HEK293 (cell line): ENCODE measurements around the gene MTMR3.
A peak's percentile ranks its signal among the peaks of the same experiment; 100 is the strongest.

Source experiments
- CTCF ChIA-PET: fragments of 350-600 bp; formaldehyde crosslinking; extraction: SDS; loops from one replicate; lab custom pipeline; 2021; ENCODE audit warnings: antibody characterized with exemption; lab: Yijun Ruan, JAX
- POLR2A ChIA-PET: fragments of 300-600 bp; formaldehyde crosslinking; extraction: SDS; loops from one replicate; lab custom pipeline; 2020; ENCODE audit warnings: antibody characterized with exemption, inconsistent platforms; lab: Yijun Ruan, JAX
- H3K27ac ChIP-seq: fragments of 200-500 bp; sonication (Bioruptor generic); 2 replicates; pipeline ENCODE4 v1.5.1; 2014; ENCODE audit warnings: low read depth, low read length, control low read depth, inconsistent platforms; ENCODE audit errors: extremely low read depth
- H3K36me3 ChIP-seq, 2 experiments: fragments of 200-500 bp in 1 of 2; sonication (Bioruptor generic) in 1 of 2; 1 replicate in 1 of 2; 2 replicates in 1 of 2; pipeline ENCODE4 v1.5.1; 2014 to 2017; ENCODE audit warnings: inconsistent platforms in 2 of 2, low read length in 2 of 2; ENCODE audit not compliant: control insufficient read depth in 2 of 2, insufficient read depth in 1 of 2
- H3K4me1 ChIP-seq: fragments of 200-500 bp; sonication (Bioruptor generic); 2 replicates; pipeline ENCODE4 v1.5.1; 2014; ENCODE audit warnings: mild to moderate bottlenecking, low read length, inconsistent platforms; ENCODE audit not compliant: control insufficient read depth, insufficient read depth
- H3K4me3 ChIP-seq: 2 replicates; pipeline ENCODE4 v1.5.1; 2011; ENCODE audit warnings: low read depth, mild to moderate bottlenecking, control low read depth, low read length, moderate library complexity
- H3K9me3 ChIP-seq: fragments of 200-500 bp; sonication (Bioruptor generic); 2 replicates; pipeline ENCODE4 v1.5.1; 2014; ENCODE audit warnings: low read depth, low read length, inconsistent platforms; ENCODE audit not compliant: control insufficient read depth, insufficient read depth
- HOXA7 ChIP-seq: sonication (generic); formaldehyde crosslinking; IDR thresholded peaks from 2 replicates; pipeline ENCODE4 v1.8.1; 2022; ENCODE audit warnings: missing genetic modification reagents, borderline replicate concordance
- KLF8 ChIP-seq: fragments of 450-650 bp; formaldehyde crosslinking; IDR thresholded peaks from 2 replicates; pipeline ENCODE4 v1.5.1; 2016; ENCODE audit warnings: missing biosample characterization, missing genetic modification characterization
- MYNN ChIP-seq: fragments of 450-650 bp; formaldehyde crosslinking; IDR thresholded peaks from 2 replicates; pipeline ENCODE4 v1.5.1; 2016; ENCODE audit warnings: missing biosample characterization, missing genetic modification characterization, borderline replicate concordance
- SCRT2 ChIP-seq: fragments of 450-650 bp; formaldehyde crosslinking; IDR thresholded peaks from 2 replicates; pipeline ENCODE4 v1.5.1; 2016; ENCODE audit warnings: missing biosample characterization, missing genetic modification characterization
- ZBTB8A ChIP-seq: fragments of 450-650 bp; formaldehyde crosslinking; IDR thresholded peaks from 2 replicates; pipeline ENCODE4 v1.5.1; 2016; ENCODE audit warnings: missing biosample characterization, missing genetic modification characterization
- ZEB2 ChIP-seq: fragments of 450-650 bp; formaldehyde crosslinking; IDR thresholded peaks from 2 replicates; pipeline ENCODE4 v1.5.1; 2016; ENCODE audit warnings: missing biosample characterization, missing genetic modification characterization
- ZFP69B ChIP-seq: fragments of 450-650 bp; formaldehyde crosslinking; IDR thresholded peaks from 2 replicates; pipeline ENCODE4 v1.5.1; 2016; ENCODE audit warnings: missing biosample characterization, missing genetic modification characterization
- ZNF10 ChIP-seq: fragments of 450-650 bp; formaldehyde crosslinking; IDR thresholded peaks from 2 replicates; pipeline ENCODE4 v1.5.1; 2017; ENCODE audit warnings: missing biosample characterization, missing genetic modification characterization
- ZNF211 ChIP-seq: fragments of 450-650 bp; formaldehyde crosslinking; IDR thresholded peaks from 2 replicates; pipeline ENCODE4 v1.5.1; 2016; ENCODE audit warnings: low read depth, missing biosample characterization, missing genetic modification characterization
- ZNF23 ChIP-seq: fragments of 450-650 bp; formaldehyde crosslinking; IDR thresholded peaks from 2 replicates; pipeline ENCODE4 v1.5.1; 2016; ENCODE audit warnings: missing biosample characterization, missing genetic modification characterization, borderline replicate concordance
- ZNF48 ChIP-seq: fragments of 450-650 bp; formaldehyde crosslinking; IDR thresholded peaks from 2 replicates; pipeline ENCODE4 v1.5.1; 2016; ENCODE audit warnings: missing biosample characterization, missing genetic modification characterization
- ZNF544 ChIP-seq: fragments of 450-650 bp; formaldehyde crosslinking; IDR thresholded peaks from 2 replicates; pipeline ENCODE4 v1.5.0; 2017; ENCODE audit warnings: missing biosample characterization, missing genetic modification characterization
- ZNF677 ChIP-seq: fragments of 450-650 bp; IDR thresholded peaks from 2 replicates; pipeline ENCODE4 v1.5.0; 2018; ENCODE audit warnings: missing biosample characterization, mild to moderate bottlenecking, missing genetic modification characterization, moderate library complexity
- ZNF701 ChIP-seq: fragments of 450-650 bp; formaldehyde crosslinking; IDR thresholded peaks from 2 replicates; pipeline ENCODE4 v1.5.1; 2016; ENCODE audit warnings: missing biosample characterization, missing genetic modification characterization
- ZNF76 ChIP-seq: fragments of 450-650 bp; formaldehyde crosslinking; IDR thresholded peaks from 2 replicates; pipeline ENCODE4; 2016; ENCODE audit warnings: low read depth, missing biosample characterization, missing genetic modification characterization, borderline replicate concordance
- ZNF768 ChIP-seq: fragments of 450-650 bp; formaldehyde crosslinking; IDR thresholded peaks from 2 replicates; pipeline ENCODE4 v1.5.1; 2018; ENCODE audit warnings: missing biosample characterization, mild to moderate bottlenecking, missing genetic modification characterization
- ZSCAN23 ChIP-seq: fragments of 450-650 bp; formaldehyde crosslinking; IDR thresholded peaks from 2 replicates; pipeline ENCODE4 v1.5.1; 2016; ENCODE audit warnings: missing biosample characterization, missing genetic modification characterization
- TF ChIP-seq, protein P1 (sequence below): fragments of 450-650 bp; formaldehyde crosslinking; IDR thresholded peaks from 2 replicates; pipeline ENCODE4 v1.5.1; 2016; ENCODE audit warnings: missing biosample characterization, missing genetic modification characterization
- TF ChIP-seq, protein P2 (sequence below): fragments of 450-650 bp; formaldehyde crosslinking; IDR thresholded peaks from 2 replicates; pipeline ENCODE4 v1.5.1; 2016; ENCODE audit warnings: missing biosample characterization, missing genetic modification characterization
- TF ChIP-seq, protein P3 (sequence below): fragments of 450-650 bp; formaldehyde crosslinking; IDR thresholded peaks from 2 replicates; pipeline ENCODE4 v1.5.1; 2016; ENCODE audit warnings: missing biosample characterization, missing genetic modification characterization
- TF ChIP-seq, protein P4 (sequence below): fragments of 450-650 bp; formaldehyde crosslinking; conservative IDR thresholded peaks from 2 replicates; pipeline ENCODE4 v1.5.1; 2016; ENCODE audit warnings: low read depth, missing biosample characterization, missing genetic modification characterization
- TF ChIP-seq, protein P5 (sequence below): fragments of 450-650 bp; formaldehyde crosslinking; IDR thresholded peaks from 2 replicates; pipeline ENCODE4 v1.5.1; 2017; ENCODE audit warnings: missing biosample characterization, missing genetic modification characterization

MTMR3 gene

DNA sequence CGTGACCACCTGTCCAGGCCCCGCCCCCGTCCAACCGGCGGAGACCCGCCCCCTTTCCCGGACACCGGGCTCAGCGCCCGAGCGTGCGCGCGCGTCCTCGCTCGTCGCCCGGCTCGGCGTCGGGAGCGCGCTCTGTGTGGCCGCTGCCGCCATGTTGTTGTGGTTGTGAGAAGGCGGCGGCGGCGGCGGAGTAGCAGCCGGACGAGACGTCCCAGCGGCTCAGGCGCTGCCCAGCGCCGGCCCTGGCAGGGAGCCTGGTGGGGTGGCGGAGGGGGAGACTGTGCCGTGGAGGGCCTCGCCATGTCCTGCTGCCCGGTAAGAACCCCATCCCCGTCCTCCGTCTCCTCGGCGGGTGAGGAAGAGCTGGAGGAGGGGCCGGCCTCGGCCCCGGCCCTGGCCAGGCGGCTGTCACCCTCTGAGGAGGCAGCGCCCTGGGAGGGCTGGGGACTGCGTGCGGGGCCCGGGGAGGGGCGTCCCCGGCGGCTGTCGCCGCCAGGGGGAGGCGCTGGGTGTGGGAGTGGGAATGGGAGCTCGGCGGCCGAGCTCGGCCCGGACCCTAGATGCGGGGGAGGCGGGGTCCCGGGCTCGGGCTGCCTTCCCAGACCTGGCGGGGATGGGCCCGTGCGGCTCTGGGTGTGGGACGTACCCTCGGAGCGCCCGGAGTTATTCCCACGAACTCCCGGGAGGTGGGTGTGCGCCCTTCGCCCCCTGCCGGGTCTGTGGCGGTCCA is at the start of gene MTMR3:
Gene MTMR3, plus strand, starts transcription at position 130 of the 730 bp plus-strand sequence. CDS start 87,886 bp downstream, outside the sequence.
- Histone ChIP-seq H3K27ac (peak within 1 kb of the TSS; percentile 97), H3K4me3 (peak within 1 kb of the TSS; percentile 99), H3K4me1 (peaks cover 19% of the 10 kb centered on the region), H3K9me3 (no peaks in the 10 kb centered on the region), H3K36me3 (no peaks in the 10 kb centered on the region)
- ChIA-PET CTCF (interaction anchor here (0.5 to 1.7 kb wide), 6 partner anchors 21 to 244 kb away, joined by 3 to 5 read pairs (median 4); partner anchors contain the start of gene ASCC2), POLR2A (interaction anchor here (0.7 to 1.7 kb wide), 15 partner anchors 11 to 118 kb away, joined by 3 to 9 read pairs (median 4); partner anchors contain the start of genes ASCC2, UQCR10 and ZMAT5)
- TF ChIP-seq ZSCAN23 (no peak), ZBTB8A (peak; percentile 93), KLF8 (tag by site-specific recombination) (peak; percentile 60; the same call in 1 of the 2 replicates), ZNF544 (tag by site-specific recombination) (no peak), HOXA7 (no peak), ZNF48 (tag by site-specific recombination) (no peak), ZNF10 (no peak), ZNF23 (no peak), ZNF701 (tag by site-specific recombination) (no peak), ZNF677 (tag by site-specific recombination) (0 out of 2 replicates have a peak, but pooled peaks have one; percentile 4), ZNF211 (tag by site-specific recombination) (no peak), ZEB2 (tag by site-specific recombination) (peak; percentile 41), ZNF768 (no peak), ZNF76 (tag by site-specific recombination) (peak; percentile 42; the same call in 1 of the 2 replicates), ZFP69B (0 out of 2 replicates have a peak, but pooled peaks have one; percentile 11), SCRT2 (tag by site-specific recombination) (no peak), MYNN (tag by site-specific recombination) (peak; percentile 29; the same call in 1 of the 2 replicates)
- TF ChIP-seq, protein P1, sequence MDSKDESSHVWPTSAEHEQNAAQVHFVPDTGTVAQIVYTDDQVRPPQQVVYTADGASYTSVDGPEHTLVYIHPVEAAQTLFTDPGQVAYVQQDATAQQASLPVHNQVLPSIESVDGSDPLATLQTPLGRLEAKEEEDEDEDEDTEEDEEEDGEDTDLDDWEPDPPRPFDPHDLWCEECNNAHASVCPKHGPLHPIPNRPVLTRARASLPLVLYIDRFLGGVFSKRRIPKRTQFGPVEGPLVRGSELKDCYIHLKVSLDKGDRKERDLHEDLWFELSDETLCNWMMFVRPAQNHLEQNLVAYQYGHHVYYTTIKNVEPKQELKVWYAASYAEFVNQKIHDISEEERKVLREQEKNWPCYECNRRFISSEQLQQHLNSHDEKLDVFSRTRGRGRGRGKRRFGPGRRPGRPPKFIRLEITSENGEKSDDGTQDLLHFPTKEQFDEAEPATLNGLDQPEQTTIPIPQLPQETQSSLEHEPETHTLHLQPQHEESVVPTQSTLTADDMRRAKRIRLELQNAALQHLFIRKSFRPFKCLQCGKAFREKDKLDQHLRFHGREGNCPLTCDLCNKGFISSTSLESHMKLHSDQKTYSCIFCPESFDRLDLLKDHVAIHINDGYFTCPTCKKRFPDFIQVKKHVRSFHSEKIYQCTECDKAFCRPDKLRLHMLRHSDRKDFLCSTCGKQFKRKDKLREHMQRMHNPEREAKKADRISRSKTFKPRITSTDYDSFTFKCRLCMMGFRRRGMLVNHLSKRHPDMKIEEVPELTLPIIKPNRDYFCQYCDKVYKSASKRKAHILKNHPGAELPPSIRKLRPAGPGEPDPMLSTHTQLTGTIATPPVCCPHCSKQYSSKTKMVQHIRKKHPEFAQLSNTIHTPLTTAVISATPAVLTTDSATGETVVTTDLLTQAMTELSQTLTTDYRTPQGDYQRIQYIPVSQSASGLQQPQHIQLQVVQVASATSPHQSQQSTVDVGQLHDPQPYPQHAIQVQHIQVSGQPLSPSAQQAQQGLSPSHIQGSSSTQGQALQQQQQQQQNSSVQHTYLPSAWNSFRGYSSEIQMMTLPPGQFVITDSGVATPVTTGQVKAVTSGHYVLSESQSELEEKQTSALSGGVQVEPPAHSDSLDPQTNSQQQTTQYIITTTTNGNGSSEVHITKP (tag by site-specific recombination), result no peak; the same call in 1 of the 2 replicates
- TF ChIP-seq, protein P2, sequence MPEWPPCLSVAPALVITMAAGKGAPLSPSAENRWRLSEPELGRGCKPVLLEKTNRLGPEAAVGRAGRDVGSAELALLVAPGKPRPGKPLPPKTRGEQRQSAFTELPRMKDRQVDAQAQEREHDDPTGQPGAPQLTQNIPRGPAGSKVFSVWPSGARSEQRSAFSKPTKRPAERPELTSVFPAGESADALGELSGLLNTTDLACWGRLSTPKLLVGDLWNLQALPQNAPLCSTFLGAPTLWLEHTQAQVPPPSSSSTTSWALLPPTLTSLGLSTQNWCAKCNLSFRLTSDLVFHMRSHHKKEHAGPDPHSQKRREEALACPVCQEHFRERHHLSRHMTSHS (tag by site-specific recombination), result no peak
- TF ChIP-seq, protein P3, sequence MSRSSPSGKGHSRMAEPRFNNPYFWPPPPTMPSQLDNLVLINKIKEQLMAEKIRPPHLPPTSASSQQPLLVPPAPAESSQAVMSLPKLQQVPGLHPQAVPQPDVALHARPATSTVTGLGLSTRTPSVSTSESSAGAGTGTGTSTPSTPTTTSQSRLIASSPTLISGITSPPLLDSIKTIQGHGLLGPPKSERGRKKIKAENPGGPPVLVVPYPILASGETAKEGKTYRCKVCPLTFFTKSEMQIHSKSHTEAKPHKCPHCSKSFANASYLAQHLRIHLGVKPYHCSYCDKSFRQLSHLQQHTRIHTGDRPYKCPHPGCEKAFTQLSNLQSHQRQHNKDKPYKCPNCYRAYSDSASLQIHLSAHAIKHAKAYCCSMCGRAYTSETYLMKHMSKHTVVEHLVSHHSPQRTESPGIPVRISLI (tag by site-specific recombination), result no peak
- TF ChIP-seq, protein P4, sequence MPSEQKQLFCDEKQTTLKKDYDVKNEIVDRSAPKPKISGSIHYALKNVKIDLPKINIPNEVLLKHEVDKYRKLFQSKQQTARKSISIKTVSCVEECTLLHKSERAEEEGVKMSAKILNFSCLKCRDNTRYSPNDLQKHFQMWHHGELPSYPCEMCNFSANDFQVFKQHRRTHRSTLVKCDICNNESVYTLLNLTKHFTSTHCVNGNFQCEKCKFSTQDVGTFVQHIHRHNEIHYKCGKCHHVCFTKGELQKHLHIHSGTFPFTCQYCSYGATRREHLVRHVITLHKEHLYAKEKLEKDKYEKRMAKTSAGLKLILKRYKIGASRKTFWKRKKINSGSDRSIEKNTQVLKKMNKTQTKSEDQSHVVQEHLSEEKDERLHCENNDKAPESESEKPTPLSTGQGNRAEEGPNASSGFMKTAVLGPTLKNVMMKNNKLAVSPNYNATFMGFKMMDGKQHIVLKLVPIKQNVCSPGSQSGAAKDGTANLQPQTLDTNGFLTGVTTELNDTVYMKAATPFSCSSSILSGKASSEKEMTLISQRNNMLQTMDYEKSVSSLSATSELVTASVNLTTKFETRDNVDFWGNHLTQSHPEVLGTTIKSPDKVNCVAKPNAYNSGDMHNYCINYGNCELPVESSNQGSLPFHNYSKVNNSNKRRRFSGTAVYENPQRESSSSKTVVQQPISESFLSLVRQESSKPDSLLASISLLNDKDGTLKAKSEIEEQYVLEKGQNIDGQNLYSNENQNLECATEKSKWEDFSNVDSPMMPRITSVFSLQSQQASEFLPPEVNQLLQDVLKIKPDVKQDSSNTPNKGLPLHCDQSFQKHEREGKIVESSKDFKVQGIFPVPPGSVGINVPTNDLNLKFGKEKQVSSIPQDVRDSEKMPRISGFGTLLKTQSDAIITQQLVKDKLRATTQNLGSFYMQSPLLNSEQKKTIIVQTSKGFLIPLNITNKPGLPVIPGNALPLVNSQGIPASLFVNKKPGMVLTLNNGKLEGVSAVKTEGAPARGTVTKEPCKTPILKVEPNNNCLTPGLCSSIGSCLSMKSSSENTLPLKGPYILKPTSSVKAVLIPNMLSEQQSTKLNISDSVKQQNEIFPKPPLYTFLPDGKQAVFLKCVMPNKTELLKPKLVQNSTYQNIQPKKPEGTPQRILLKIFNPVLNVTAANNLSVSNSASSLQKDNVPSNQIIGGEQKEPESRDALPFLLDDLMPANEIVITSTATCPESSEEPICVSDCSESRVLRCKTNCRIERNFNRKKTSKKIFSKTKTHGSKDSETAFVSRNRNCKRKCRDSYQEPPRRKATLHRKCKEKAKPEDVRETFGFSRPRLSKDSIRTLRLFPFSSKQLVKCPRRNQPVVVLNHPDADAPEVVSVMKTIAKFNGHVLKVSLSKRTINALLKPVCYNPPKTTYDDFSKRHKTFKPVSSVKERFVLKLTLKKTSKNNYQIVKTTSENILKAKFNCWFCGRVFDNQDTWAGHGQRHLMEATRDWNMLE (tag by site-specific recombination), result no peak
- TF ChIP-seq, protein P5, sequence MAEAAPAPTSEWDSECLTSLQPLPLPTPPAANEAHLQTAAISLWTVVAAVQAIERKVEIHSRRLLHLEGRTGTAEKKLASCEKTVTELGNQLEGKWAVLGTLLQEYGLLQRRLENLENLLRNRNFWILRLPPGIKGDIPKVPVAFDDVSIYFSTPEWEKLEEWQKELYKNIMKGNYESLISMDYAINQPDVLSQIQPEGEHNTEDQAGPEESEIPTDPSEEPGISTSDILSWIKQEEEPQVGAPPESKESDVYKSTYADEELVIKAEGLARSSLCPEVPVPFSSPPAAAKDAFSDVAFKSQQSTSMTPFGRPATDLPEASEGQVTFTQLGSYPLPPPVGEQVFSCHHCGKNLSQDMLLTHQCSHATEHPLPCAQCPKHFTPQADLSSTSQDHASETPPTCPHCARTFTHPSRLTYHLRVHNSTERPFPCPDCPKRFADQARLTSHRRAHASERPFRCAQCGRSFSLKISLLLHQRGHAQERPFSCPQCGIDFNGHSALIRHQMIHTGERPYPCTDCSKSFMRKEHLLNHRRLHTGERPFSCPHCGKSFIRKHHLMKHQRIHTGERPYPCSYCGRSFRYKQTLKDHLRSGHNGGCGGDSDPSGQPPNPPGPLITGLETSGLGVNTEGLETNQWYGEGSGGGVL (tag by site-specific recombination), result peak; percentile 70
